HG03097 (cell line): ENCODE measurements around the gene INO80D.
A peak's percentile ranks its signal among the peaks of the same experiment; 100 is the strongest.
"Not testable (repeated sequence)": the region's sequence is repeated elsewhere in the genome, so short reads cannot be mapped to it uniquely, and the experiment has no call there.

ENCODE experiments used
- ATAC-seq: cut with Tn5 transposase; IDR thresholded peaks from one replicate; pipeline ENCODE4 v1.9.1; 2021; ENCODE audit not compliant: unreplicated experiment, low FRiP score

INO80D gene, protein sequence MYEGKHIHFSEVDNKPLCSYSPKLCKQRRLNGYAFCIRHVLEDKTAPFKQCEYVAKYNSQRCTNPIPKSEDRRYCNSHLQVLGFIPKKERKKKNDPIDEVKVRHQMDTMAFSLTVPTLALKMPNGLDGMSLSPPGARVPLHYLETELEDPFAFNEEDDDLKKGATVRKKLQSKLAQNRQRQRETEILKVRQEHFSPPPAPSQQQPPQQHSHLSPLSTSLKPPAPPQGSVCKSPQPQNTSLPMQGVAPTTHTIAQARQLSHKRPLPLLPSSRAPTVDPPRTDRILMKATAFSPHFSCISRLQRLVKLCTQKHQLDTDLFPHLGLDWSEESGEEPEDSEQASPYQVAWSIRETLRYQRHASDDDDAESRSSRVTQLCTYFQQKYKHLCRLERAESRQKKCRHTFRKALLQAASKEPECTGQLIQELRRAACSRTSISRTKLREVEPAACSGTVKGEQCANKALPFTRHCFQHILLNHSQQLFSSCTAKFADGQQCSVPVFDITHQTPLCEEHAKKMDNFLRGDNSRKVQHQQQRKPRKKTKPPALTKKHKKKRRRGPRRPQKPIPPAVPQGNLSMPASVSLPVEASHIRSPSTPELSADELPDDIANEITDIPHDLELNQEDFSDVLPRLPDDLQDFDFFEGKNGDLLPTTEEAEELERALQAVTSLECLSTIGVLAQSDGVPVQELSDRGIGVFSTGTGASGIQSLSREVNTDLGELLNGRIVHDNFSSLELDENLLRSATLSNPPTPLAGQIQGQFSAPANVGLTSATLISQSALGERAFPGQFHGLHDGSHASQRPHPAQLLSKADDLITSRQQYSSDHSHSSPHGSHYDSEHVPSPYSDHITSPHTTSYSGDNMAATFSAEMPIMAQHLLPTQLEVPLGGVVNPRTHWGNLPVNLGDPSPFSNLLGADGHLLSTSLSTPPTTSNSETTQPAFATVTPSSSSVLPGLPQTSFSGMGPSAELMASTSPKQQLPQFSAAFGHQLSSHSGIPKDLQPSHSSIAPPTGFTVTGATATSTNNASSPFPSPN

DNA sequence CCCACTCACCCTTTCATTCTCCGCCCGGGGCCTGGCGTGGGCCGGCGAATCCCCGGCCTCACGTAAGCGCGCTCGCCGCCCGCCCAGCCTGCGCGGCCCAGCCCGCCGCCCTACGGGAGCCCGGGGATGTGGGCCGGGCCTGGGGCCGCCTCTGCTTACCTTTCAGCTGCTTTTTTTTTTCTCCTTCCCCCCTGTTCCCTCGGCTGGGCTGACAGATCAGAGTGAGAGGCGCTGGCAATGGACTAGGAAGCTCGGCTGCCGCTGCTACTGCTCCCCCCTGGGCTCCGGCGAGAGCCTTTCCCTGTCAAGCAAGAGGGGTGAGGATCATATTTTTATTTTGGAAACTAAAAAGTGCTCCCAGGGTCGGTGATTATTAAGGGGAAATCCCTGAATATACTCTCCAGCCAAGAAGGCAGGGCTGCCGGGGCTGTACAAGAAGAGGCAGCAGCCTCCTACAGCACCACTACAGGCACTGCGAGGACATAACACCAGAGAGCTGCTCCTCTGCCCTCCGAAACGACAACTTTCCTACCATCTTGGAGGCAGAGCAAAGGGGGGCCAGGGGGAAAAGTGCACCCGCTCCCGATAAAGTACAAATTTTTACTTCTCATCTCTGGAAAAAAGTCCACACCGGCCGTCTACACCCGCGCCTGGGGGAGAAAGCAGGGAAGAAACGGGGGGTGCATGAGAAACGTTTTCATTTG, at the start of gene INO80D:
INO80D (minus strand) TSS at position 433 of the 704 bp plus-strand sequence. CDS start 23,158 bp downstream, outside the sequence.
- peak; percentile 79 for ATAC-seq

DNA sequence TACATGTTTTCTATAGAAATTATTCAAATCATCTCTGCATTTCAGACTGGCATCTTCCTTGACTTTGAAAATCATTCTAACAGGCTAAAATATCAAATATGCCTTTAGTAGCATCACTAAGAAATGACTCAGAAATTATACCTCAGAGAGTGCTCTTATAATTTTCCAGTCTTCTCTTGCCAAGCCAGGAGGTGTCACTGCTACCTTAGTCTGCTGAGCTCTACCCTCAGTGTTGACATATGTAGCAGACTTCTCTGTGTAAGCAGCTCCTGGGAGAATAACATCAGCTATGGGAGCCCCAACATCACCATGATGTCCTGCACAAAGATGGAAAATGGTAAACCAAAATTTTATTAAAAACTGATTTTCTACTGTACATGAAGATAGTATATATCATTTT, 41.7 kb upstream of the INO80D start:
- no peak for ATAC-seq

DNA sequence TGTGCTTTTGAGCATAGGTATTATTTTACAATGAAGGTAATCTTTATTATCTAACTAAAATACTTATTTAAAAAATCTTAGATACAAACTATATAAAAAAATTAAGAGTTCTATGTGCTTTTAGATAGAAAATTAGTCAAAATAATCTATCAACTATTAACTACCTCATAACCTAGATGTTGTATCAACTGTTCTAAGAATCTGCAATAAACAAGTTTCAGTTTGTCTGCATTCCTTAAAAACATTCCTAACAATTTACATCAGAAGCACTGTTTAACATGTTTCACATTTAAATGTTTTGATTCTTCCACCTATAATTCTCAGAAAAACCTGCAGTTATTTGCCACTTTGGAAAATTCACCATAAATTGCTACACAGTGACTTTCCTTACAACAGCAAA, 39.9 kb upstream of the INO80D start:
- ATAC-seq: no peak

DNA sequence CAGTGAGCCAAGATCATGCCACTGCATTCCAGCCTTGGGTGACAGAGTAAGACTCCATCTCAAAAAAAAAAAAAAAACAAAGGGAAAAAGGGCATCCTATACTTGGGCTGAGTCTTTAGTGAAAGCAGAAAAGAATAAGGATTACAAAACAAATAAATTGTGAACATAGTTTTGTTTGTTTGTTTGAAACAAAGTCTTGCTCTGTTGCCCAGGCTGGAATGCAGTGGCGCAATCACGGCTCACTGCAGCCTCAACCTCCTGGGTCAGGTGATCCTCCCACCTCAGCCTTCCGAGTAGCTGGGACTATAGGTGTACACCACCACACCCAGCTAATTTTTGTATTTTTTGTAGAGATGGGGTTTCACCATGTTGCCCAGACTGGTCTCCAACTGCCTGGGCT, 36.6 kb upstream of the INO80D start:
- not testable (repeated sequence) for ATAC-seq

DNA sequence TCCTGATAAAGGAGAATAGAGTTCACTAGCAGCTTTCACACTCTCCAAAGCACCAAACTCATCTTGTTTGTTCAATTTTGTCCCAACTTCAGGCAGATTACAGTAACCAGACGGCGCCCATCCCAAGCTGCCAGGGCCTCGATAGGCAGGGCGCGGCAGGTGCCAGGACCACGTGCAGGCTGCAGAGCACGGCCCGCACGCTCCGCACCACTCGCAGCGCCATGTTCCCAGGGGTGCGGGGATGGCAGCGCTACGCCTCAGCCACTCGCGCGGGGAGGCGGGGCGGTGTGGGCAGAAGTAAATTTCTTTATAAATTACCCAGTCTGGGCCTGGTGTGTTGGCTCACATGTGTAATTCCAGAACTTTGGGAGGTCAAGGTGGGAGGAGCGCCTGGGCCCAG, 30.3 kb upstream of the INO80D start:
- ATAC-seq: no peak

DNA sequence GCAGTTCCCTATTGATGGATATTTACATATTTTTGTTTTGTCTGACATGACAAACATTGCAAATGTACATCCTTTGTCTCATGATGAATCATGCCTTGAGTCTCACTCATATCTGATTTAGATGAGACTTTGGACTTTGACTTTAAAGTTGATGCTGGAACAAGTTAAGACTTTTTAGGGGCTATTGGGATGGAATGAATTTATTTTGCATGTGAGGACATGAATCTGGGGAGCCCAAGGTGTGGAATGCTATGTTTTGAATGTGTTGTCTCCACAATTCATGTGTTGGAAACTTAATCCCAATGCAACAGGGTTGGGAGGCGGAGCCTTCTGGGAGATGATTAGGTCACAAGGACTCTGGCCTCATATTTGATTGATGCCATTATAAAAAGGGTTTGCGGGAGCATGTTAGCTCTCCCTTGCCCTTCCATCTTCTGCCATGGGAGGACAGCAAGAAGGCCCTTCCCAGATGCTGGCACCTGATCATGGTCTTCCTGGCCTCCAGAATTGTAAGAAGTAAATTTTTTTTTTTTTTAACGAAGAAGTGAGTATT, 29.1 kb upstream of the INO80D start:
- no peak for ATAC-seq

DNA sequence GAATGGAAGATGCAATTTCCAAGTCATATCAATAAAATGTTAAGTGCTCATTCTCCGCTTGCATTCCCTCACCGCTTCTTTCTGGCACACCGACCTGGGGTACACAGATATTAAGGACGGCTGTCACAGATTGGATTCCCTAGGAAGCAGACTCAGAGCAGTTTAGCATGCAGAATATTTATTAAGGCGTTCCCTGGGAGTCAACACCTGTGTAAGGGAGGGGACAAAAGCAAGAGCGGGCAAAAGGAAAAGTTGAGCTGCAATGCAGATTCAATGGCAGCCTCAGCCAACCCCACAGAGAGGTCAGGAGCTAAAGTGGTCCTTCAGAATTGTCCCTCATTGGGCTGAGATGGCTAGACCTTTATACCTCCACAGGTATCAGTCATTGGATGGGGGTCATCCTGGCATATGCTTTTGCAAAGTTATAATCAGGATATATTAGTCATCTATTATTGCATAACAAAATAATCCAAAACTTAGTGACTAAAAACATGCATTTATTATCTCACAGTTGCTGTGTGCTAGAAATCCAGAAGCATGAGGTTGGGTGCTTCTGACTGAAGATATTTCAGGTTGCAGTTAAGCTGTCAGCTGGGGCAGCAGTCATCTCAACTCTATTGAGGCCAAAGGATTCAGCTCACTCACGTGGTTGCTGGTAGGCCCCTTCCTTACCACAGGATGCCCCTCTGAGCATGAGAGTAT, 27.0 kb upstream of the INO80D start:
- ATAC-seq: no peak

DNA sequence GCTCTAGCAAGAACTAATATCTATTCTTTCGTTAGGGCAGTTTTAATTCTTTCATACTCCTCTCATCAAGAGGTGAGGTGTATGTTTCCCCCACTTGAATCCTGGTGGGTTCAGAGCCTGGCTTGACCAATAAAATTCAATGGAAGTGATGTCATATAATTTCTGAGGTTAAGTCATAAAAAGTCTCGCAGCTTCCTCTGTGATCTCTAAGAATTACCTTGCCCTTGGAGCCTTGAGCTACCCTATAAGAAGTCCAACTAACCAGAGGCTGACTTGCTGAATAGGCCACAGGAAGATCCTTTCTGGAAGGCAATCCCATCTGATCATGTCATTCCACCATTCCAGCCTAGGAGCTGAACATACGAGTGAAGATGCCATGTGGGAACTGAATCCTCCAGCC, 26.1 kb upstream of the INO80D start:
- no peak for ATAC-seq

DNA sequence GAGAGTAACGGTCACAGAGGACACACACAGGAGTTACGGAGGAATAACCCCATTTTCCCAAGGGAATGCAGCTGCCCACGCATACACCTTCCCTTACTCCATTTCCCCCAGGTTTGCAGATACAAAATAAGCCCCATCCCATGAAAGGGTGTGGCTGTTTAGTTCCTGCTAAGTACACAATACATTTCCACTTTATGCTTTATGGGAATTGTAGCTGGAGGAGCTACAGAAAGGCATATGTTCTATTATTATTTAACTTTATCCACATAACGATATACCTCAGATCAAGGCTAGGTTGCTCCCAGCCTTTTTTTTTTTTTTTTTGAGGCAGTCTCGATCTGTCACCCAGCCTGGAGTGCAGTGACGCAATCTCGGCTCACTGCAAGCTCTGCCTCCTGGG, 22.7 kb upstream of the INO80D start:
- ATAC-seq: no peak

DNA sequence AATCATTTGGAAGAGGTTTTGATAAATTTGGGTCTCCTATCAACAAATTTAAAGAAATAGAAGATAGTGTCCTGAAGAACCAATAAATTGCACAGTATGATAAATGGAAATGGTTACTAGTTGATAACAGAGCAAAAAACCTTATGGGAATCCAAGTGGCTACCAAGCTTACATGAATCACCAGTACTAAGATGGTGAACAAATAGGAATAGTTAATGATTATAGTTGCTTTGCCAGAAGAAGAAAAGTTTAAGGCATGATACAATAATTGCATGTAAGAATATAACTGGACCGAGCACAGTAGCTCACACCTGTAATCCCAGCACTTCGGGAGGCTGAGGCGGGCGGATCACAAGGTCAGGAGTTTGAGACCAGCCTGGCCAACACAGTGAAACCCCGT, 19.6 kb upstream of the INO80D start:
- no peak for ATAC-seq

DNA sequence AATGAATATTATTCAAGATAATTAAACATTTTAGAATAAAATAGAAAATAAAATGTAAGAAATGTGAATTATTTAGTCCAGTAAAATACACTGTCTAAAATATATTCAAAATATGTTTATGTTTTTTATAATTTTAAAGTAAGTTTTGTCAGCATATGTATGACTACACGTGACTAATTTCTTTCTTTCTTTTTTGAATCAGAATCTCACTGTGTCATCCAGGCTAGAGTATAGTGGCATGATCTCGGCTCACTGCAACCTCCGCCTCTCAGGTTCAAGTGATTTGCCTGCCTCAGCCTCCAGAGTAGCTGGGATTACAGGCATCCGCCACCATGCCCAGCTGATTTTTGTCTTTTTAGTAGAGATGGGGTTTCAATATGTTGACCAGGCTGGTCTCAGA, 19.1 kb upstream of the INO80D start:
- ATAC-seq: no peak

DNA sequence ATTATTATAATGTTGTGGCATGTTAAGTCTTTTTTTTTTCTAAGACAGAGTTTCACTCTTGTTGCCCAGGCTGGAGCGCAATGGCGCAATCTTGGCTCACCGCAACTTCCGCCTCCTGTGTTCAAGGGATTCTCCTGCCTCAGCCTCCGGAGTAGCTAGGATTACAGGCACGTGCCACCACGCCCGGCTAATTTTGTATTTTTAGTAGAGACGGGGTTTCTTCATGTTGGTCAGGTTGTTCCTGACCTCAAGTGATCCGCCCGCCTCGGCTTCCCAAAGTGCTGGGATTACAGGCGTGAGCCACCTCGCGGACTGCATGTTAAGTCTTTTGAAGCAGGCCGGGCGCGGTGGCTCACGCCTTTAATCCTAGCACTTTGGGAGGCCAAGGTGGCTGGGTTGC, 12.9 kb upstream of the INO80D start:
- ATAC-seq: not testable (repeated sequence)

DNA sequence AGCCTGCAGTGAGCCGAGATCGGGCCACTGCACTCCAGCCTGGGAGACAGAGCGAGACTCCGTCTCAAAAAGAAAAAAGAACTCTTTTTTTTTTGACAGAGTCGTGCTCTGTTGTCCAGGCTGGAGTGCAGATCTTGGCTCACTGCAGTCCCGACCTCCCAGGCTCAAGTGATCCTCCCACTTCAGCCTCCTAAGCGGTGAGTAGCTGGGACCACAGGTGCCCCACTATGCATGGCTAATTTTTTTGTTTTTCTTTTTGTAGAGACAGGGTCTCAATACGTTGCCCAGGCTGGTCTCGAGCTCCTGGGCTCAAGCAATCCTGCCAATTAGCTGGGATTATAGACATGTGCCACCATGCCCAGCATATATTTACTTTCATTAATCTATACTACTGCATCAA, 12.5 kb upstream of the INO80D start:
- ATAC-seq: no peak

DNA sequence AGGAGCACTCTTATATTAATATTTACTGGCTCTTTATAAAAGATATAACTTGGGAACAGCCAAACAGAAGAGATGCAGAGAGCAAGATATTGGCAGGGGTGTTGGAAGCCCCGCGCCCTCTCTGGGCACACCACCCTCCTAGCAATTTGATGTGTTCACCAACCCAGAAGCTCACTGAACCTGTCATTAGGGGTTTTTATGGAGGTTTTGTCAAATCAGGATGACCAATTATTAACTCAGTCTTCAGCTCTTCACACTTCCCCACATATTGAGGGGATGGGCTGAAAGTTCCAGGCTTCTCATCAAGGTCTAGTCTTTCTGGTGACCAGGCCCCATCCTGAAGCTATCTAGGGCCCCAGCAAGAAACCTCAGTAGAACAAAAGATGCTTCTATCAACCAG, 10.9 kb upstream of the INO80D start:
- ATAC-seq: no peak

DNA sequence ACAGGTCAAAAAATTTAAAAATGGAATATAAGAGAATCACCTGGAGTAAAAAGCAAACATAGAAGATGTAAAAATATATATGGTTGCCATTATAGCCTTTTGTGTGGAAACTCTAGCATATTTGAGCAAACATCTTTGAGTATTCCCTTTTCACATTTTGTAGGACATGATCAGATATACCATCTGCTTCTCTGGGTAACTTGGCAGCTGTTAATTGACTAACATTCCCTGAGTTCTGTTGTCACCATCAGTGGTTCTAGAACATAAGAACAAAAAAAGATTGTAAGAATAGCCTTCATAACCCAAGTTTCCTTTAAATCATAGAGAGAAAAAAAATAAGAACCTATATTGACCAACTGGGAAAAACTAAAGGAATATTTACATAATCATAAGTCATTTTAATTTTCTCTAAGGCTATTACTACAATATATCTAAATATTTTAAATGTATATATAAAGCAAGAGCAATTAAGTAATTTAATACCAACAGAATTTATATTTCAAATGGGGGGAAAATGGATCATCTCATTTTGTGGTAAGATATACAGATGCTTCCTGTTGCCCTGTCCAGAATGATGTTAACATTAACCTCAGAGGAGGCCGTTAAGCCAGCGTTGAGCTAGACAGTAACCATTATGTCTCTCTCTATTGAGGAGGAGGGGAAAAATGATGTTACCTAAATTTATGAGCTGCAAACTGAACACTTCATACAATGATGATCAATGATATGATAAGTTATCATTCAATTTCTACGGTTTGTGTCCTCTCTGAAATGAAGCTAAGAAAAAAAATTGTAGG, 9.8 kb upstream of the INO80D start:
- no peak for ATAC-seq

DNA sequence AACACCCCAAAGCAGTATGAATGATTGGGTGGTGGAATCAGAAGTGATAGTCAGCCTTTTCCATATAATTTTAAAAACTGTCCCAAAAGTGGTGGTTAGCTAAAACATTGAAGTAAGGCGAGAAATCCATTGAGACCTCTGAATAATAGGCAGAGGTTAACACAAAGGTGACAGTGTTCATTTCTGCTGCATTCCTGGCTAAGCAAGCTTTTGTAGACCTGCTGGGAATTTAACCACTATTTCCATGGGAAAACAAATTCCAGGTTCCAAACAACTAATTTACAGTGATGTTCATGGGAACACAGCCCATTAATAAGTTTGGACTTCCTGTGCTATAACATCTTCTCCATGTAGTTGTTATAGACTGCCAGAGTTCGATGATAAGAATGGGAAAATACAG, 6.3 kb upstream of the INO80D start:
- ATAC-seq: no peak

DNA sequence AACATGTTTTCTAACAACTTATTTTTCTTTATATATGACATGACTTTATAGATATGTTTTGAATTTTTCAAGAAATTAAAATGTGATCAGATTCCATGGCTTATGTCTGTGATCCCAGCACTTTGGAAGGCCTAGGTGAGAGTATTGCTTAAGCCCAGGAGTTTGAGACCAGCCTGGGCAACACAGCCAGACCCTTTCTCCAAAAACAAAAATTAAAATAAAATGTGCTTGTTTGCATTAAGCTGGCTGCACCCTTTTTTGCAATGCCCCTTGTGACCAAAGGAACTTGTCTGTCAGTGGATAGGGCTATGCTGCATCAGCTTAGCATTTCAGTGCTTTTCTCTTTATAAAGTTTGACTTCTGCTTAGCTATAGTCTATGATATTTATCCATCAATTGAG, 2.3 kb upstream of the INO80D start:
- ATAC-seq: no peak

DNA sequence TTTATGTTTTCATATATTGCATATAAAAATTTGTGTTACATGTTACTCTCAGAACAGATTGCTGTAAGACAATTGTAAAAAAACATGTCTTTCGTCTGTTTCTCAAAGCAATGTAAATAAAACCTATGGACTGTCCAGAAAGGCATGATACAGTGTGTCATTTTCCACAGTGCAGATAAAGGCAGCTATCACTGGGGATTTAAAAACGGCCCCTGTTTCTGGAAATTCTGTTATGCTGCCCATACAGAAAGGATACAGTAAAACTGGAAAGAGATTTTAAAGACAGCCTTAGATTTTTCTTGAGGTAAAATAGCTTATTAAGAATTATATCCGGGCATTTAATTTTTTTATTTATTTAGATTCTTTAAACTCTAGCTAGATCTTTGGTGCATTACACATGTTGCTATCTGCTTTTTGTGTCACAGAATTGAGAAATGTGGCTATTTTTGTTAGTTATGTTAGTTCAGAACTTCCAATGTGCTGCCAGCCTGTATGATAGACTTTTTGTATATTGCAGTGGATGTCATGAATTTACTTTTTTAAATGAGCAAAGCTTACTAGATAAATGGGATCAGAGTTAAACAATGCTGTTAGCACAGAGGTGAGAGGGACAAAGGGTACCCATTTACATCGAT, 859 bp upstream of the INO80D start:
- no peak for ATAC-seq
